Activated CD4-positive, alpha-beta memory T cell treated with anti-CD3 and anti-CD28 coated beads for 36 hours (primary cell): ENCODE results near the gene KCNA1. TPM values are rescaled to one million over a fixed set of nuclear protein-coding genes. Genes with fewer than 3 reads are reported as not detected.

Source experiments
- CTCF ChIA-PET: fragments of 350-600 bp; sonication (Branson Sonifier 250); formaldehyde crosslinking; loops from one replicate; lab custom pipeline; 2021; ENCODE audit warnings: antibody characterized with exemption, inconsistent platforms; lab: Charles Lee
- POLR2A ChIA-PET: fragments of 350-600 bp; sonication (Branson Sonifier 250); formaldehyde crosslinking; loops from one replicate; lab custom pipeline; 2021; ENCODE audit warnings: antibody characterized with exemption; lab: Charles Lee
- DNase-seq: peaks from one replicate; pipeline ENCODE4 v3.0.0-alpha.2; 2020
- H3K27ac Mint-ChIP-seq: one replicate; pipeline ENCODE4 v1.8.0; 2021; ENCODE audit warnings: mixed read lengths
- H3K27me3 Mint-ChIP-seq: one replicate; pipeline ENCODE4 v1.8.0; 2021; ENCODE audit warnings: mixed read lengths
- H3K36me3 Mint-ChIP-seq: one replicate; pipeline ENCODE4 v1.8.0; 2021; ENCODE audit warnings: mixed read lengths
- H3K4me1 Mint-ChIP-seq: one replicate; pipeline ENCODE4 v1.8.0; 2021; ENCODE audit warnings: low read depth, mixed read lengths
- H3K4me3 Mint-ChIP-seq: one replicate; pipeline ENCODE4 v1.8.0; 2021; ENCODE audit warnings: mild to moderate bottlenecking, mixed read lengths
- H3K9me3 Mint-ChIP-seq: one replicate; pipeline ENCODE4 v1.8.0; 2021; ENCODE audit warnings: mixed read lengths
- intact Hi-C: fragments of 100-400 bp; cut with micrococcal nuclease; formaldehyde crosslinking; loops from one replicate; pipeline ENCODE4 v1.15.1; 2023
- total RNA-seq, 2 experiments: library from RNA; stranded (reverse); gene quantifications; one replicate each; pipeline ENCODE4 v1.2.3, GENCODE V29; 2021

Gene KCNA1
- total RNA-seq, 2 experiments from 2014 or later, result not detected

- ChIA-PET POLR2A (no interaction called here), CTCF (interaction anchor here (1.5 kb wide), 1 partner anchor 96 kb away, joined by 3 read pairs; no protein-coding TSS in a partner anchor)
- Mint-ChIP-seq H3K9me3 (no peaks in the 10 kb centered on the region), H3K27me3 (peaks cover 26% of the 10 kb centered on the region), H3K36me3 (no peaks in the 10 kb centered on the region), H3K4me1 (no peaks in the 10 kb centered on the region), H3K27ac (no peak overlapping the region), H3K4me3 (no peak overlapping the region)
- intact Hi-C loops, result no loop called here
- DNase-seq, result no peak
Measured at GRCh38 chr12:4951083-4951482, 41.4 kb downstream of the KCNA1 start.

DNA sequence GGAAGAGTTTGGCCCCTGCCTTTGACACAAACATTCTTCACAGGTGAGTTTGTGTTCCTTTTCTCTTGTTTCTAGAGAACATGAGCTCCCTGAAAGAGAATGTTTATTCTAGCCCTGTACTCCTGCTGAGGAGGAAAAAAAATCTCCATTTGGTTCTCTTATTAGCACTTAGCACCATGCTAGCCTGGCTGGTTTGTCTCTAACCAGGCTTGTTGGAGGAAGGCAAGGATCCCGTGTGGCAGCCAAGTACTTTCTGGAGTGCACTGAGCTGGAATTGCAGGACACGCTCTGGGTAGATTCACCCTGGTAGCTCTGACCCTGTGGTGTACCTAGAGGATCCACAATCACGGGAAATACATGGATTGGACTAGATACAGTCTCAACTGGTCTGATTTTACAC, 41.9 kb downstream of the KCNA1 start:
- intact Hi-C loops, result no loop called here
- ChIA-PET POLR2A (no interaction called here), CTCF (interaction anchor here (1.5 kb wide), 1 partner anchor 96 kb away, joined by 3 read pairs; no protein-coding TSS in a partner anchor)
- Mint-ChIP-seq H3K4me1 (no peaks in the 10 kb centered on the region), H3K27ac (no peak overlapping the region), H3K27me3 (peaks cover 30% of the 10 kb centered on the region), H3K4me3 (no peak overlapping the region), H3K9me3 (no peaks in the 10 kb centered on the region), H3K36me3 (no peaks in the 10 kb centered on the region)
- no peak for DNase-seq

DNA sequence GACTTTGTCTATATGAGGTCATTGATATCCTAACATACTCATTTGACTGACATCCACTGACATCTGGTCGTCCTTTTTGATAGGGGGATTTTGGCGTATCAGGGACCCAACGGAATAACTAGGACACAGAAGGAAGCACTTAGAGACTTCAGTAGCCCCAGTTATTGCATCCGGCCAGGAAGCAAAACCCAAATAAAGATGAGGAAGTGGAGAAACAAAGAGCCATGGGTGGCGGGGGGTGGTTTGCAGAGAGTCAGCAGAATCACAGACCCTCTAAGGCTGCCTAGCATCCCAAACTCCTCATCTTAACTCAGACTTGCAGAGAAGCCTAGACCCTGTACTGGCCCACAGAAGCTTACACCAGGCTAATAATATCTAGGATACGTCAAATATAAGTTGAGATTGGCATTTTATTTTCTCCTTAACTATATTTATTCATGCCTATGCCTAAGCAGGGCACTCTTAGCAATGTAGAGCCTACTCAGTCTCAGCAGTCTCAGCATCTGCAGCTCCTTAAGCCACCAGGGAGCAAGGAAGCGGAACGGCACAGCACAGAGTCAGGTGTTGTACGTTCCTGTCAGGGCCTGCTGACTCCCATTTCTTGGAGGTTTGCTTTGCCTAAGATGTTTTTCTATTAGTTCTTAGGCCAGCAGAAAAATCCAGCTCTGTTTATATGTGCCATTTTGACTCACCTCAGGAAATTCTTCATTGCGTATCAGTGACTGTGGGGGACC, 45.1 kb downstream of the KCNA1 start:
- H3K27me3 Mint-ChIP-seq, result peaks cover 40% of the 10 kb centered on the region
- H3K4me1 Mint-ChIP-seq, result no peaks in the 10 kb centered on the region
- CTCF ChIA-PET, result no interaction called here
- no peak overlapping the region for H3K27ac Mint-ChIP-seq
- H3K9me3 Mint-ChIP-seq, result no peaks in the 10 kb centered on the region
- H3K36me3 Mint-ChIP-seq, result no peaks in the 10 kb centered on the region
- no peak overlapping the region for H3K4me3 Mint-ChIP-seq
- DNase-seq, result no peak
- POLR2A ChIA-PET, result no interaction called here
- intact Hi-C loops, result no loop called here

GRCh38 chr12:4956054-4956453, 46.3 kb downstream of the KCNA1 start:
- DNase-seq, result no peak
- H3K9me3 Mint-ChIP-seq, result no peaks in the 10 kb centered on the region

GRCh38 chr12:4956968-4957367, 47.3 kb downstream of the KCNA1 start:
- DNase-seq, result no peak
- Mint-ChIP-seq H3K36me3 (no peaks in the 10 kb centered on the region), H3K4me3 (no peak overlapping the region), H3K27me3 (peaks cover 40% of the 10 kb centered on the region), H3K4me1 (no peaks in the 10 kb centered on the region), H3K27ac (no peak overlapping the region), H3K9me3 (no peaks in the 10 kb centered on the region)
- intact Hi-C loops, result no loop called here
- POLR2A ChIA-PET, result interaction anchor here (0.6 kb wide), 1 partner anchor 95 kb away, joined by 3 read pairs; no protein-coding TSS in a partner anchor
- CTCF ChIA-PET, result no interaction called here

More at GRCh38 chr12:4956054-4956453, 46.3 kb downstream of the KCNA1 start:
- intact Hi-C loops, result no loop called here
- no peaks in the 10 kb centered on the region for H3K36me3 Mint-ChIP-seq
- POLR2A ChIA-PET, result no interaction called here
- peaks cover 40% of the 10 kb centered on the region for H3K27me3 Mint-ChIP-seq
- H3K4me1 Mint-ChIP-seq, result no peaks in the 10 kb centered on the region
- H3K4me3 Mint-ChIP-seq, result no peak overlapping the region
- no peak overlapping the region for H3K27ac Mint-ChIP-seq
- CTCF ChIA-PET, result no interaction called here

- no peak overlapping the region for H3K4me3 Mint-ChIP-seq
- POLR2A ChIA-PET, result no interaction called here
Measured at GRCh38 chr12:4957761-4958160, 48.1 kb downstream of the KCNA1 start.

GRCh38 chr12:4958697-4959375, 49.1 kb downstream of the KCNA1 start:
- Mint-ChIP-seq H3K27me3 (peaks cover 30% of the 10 kb centered on the region), H3K27ac (no peak overlapping the region), H3K9me3 (no peaks in the 10 kb centered on the region), H3K4me3 (no peak overlapping the region), H3K4me1 (no peaks in the 10 kb centered on the region), H3K36me3 (no peaks in the 10 kb centered on the region)
- intact Hi-C loops, result no loop called here
- CTCF ChIA-PET, result no interaction called here
- no peak for DNase-seq
- POLR2A ChIA-PET, result no interaction called here

More at GRCh38 chr12:4957761-4958160, 48.1 kb downstream of the KCNA1 start:
- Mint-ChIP-seq H3K27me3 (peaks cover 38% of the 10 kb centered on the region), H3K4me1 (no peaks in the 10 kb centered on the region), H3K36me3 (no peaks in the 10 kb centered on the region), H3K27ac (no peak overlapping the region), H3K9me3 (no peaks in the 10 kb centered on the region)
- DNase-seq, result no peak
- CTCF ChIA-PET, result no interaction called here
- intact Hi-C loops, result no loop called here

GRCh38 chr12:4959381-4959780, 49.7 kb downstream of the KCNA1 start:
- Mint-ChIP-seq H3K9me3 (no peaks in the 10 kb centered on the region), H3K27me3 (peaks cover 33% of the 10 kb centered on the region), H3K27ac (no peak overlapping the region), H3K4me1 (no peaks in the 10 kb centered on the region), H3K4me3 (no peak overlapping the region), H3K36me3 (no peaks in the 10 kb centered on the region)
- no peak for DNase-seq
- POLR2A ChIA-PET, result no interaction called here
- intact Hi-C loops, result no loop called here
- CTCF ChIA-PET, result no interaction called here

DNA sequence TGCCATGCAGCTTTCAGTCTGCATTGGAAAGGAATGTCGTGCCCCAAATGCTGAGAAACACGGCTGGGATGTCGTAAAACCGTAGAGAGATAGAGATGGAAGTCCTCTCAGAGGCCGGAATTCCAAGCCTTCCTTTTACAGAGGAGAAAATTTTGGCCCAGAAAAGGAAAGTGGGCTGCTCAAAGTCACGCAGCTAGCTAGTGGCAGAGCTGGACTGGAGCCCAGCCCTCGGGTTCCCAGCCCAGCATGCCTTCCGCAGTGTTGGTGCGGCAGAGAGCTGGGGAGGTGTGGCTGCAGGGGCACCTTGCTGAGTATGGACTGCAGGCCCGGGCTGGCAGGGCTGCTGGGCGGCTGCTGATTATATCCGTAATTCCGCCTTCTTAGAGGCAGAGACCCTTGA, 50.3 kb downstream of the KCNA1 start:
- Mint-ChIP-seq H3K9me3 (no peaks in the 10 kb centered on the region), H3K4me3 (no peak overlapping the region), H3K27me3 (peaks cover 31% of the 10 kb centered on the region), H3K4me1 (no peaks in the 10 kb centered on the region), H3K27ac (no peak overlapping the region), H3K36me3 (no peaks in the 10 kb centered on the region)
- POLR2A ChIA-PET, result no interaction called here
- intact Hi-C loops, result no loop called here
- DNase-seq, result no peak
- CTCF ChIA-PET, result no interaction called here

GRCh38 chr12:4960547-4960946, 50.8 kb downstream of the KCNA1 start:
- Mint-ChIP-seq H3K27me3 (peaks cover 26% of the 10 kb centered on the region), H3K9me3 (no peaks in the 10 kb centered on the region), H3K36me3 (no peaks in the 10 kb centered on the region), H3K27ac (no peak overlapping the region), H3K4me3 (no peak overlapping the region), H3K4me1 (no peaks in the 10 kb centered on the region)
- no peak for DNase-seq
- CTCF ChIA-PET, result no interaction called here
- intact Hi-C loops, result no loop called here
- POLR2A ChIA-PET, result no interaction called here

DNA sequence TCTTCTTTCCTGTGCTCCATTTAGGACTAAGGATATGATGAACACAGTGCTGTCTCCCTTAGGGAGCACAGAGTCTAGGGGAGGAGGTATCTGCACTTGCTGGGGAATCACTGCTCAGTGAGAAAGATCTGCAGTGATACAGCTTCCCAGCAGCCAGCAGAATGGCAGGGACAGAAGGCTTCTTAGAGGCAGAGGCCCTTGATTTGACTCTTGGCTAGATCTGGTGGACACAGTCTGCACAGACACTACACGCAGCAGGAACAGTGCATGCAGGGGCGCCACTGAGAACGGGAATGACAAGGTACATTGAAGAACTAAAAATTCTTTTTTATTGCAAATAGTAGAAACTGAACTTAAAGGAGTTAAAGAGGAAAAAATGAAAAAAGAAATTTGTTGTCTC, 51.6 kb downstream of the KCNA1 start:
- intact Hi-C loops, result no loop called here
- Mint-ChIP-seq H3K4me3 (no peak overlapping the region), H3K9me3 (no peaks in the 10 kb centered on the region), H3K36me3 (no peaks in the 10 kb centered on the region), H3K27me3 (peaks cover 24% of the 10 kb centered on the region), H3K27ac (no peak overlapping the region), H3K4me1 (no peaks in the 10 kb centered on the region)
- ChIA-PET CTCF (interaction anchor here (1.0 kb wide), 1 partner anchor 103 kb away, joined by 3 read pairs; no protein-coding TSS in a partner anchor), POLR2A (no interaction called here)
- no peak for DNase-seq

- POLR2A ChIA-PET, result no interaction called here
- H3K9me3 Mint-ChIP-seq, result no peaks in the 10 kb centered on the region
- CTCF ChIA-PET, result no interaction called here
- H3K4me1 Mint-ChIP-seq, result no peaks in the 10 kb centered on the region
- no peak overlapping the region for H3K4me3 Mint-ChIP-seq
- intact Hi-C loops, result no loop called here
- no peak overlapping the region for H3K27ac Mint-ChIP-seq
- no peak for DNase-seq
- H3K27me3 Mint-ChIP-seq, result peaks cover 19% of the 10 kb centered on the region
- H3K36me3 Mint-ChIP-seq, result no peaks in the 10 kb centered on the region
Measured at GRCh38 chr12:4962539-4963486, 53.1 kb downstream of the KCNA1 start.
